ENCODE results near the gene TCF19. TPM values are rescaled to one million over a fixed set of nuclear protein-coding genes. Genes with fewer than 3 reads are reported as not detected.

Gene TCF19
- total RNA-seq, 1 experiment from 2014 or later: 26.0 TPM

DNA sequence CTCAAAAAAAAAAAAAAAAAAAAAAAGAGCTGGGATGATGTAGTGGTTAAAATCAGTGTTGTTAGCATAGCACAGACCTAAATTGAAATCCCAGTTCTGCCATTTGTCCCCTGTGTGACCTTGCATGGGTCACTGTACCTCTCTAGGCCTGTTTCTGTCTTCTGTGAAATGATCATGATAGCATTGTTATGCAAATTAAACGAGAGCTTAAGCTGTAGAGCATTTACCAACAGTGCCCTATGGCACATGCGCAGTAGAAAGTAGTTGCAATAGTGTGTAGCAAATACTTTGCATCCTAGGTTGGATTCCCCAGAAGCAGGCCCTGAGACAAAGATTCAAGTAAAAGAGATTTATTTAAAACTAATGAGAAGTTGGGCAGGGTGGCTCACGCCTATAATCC, 26.8 kb upstream of the TCF19 start:
- Histone ChIP-seq H3K4me3 (no peak overlapping the region), H3K36me3 (ENCODE audit: low read depth) (no peaks in the 10 kb centered on the region), H3K9me3 (ENCODE audit: insufficient read depth, low read depth) (no peaks in the 10 kb centered on the region), H3K27ac (no peak overlapping the region), H2AFZ (no peak overlapping the region), H3K4me1 (replicated peaks; ENCODE audit: insufficient read depth) (no peaks in the 10 kb centered on the region), H3K9me2 (ENCODE audit: insufficient read depth) (no peaks in the 10 kb centered on the region), H3K27me3 (ENCODE audit: insufficient read depth, low read depth) (no peaks in the 10 kb centered on the region), H3K4me2 (no peak overlapping the region), H3F3A (ENCODE audit: insufficient read depth, low read depth) (no peaks in the 10 kb centered on the region), H3K79me2 (ENCODE audit: low read depth) (no peaks in the 10 kb centered on the region), H4K20me1 (ENCODE audit: insufficient read depth) (no peaks in the 10 kb centered on the region)
- intact Hi-C loops (cut with micrococcal nuclease; ENCODE audit: unreplicated experiment): no loop called here
- CTCF ChIA-PET: interaction anchor here (0.7 to 1.4 kb wide), 4 partner anchors 14 to 663 kb away, joined by 3 to 8 read pairs (median 6); no protein-coding TSS in a partner anchor
- POLR2A ChIA-PET (ENCODE audit: unreplicated experiment): no interaction called here
- TF ChIP-seq, protein P1, sequence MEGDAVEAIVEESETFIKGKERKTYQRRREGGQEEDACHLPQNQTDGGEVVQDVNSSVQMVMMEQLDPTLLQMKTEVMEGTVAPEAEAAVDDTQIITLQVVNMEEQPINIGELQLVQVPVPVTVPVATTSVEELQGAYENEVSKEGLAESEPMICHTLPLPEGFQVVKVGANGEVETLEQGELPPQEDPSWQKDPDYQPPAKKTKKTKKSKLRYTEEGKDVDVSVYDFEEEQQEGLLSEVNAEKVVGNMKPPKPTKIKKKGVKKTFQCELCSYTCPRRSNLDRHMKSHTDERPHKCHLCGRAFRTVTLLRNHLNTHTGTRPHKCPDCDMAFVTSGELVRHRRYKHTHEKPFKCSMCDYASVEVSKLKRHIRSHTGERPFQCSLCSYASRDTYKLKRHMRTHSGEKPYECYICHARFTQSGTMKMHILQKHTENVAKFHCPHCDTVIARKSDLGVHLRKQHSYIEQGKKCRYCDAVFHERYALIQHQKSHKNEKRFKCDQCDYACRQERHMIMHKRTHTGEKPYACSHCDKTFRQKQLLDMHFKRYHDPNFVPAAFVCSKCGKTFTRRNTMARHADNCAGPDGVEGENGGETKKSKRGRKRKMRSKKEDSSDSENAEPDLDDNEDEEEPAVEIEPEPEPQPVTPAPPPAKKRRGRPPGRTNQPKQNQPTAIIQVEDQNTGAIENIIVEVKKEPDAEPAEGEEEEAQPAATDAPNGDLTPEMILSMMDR (conservative IDR thresholded peaks at IDR 0.05): no peak
- no TSS peak for BruUV-seq (replicated peaks)
- DNase-seq: no peak

DNA sequence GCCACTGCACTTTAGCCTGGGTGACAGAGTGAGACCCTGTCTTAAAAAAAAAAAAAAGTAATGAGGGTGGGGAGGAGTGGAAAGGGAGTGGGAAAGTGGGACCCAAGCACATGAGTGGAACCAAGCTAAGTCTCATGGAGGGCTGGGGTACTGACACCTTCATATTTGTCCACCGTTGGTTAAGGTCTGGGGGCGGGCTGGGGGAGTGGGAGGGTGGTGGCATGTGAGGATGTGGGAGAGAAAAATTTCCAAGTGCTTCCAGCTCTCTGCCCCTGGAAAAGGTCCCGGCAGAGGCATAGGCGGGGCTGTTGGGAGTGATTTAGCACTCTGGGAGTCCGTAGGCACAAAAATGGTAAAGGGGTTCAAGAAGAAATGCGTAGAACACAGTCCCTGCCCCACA, 25.6 kb upstream of the TCF19 start:
- no peaks in the 10 kb centered on the region for H3K9me3 ChIP-seq (ENCODE audit: insufficient read depth, low read depth)
- DNase-seq: no peak
- no peaks in the 10 kb centered on the region for H3K9me2 ChIP-seq (ENCODE audit: insufficient read depth)
- intact Hi-C loops (cut with micrococcal nuclease; ENCODE audit: unreplicated experiment): no loop called here
- no peaks in the 10 kb centered on the region for H3K36me3 ChIP-seq (ENCODE audit: low read depth)
- no TSS peak for BruUV-seq (replicated peaks)
- H3K4me3 ChIP-seq: no peak overlapping the region
- no peak overlapping the region for H2AFZ ChIP-seq
- no peak overlapping the region for H3K27ac ChIP-seq
- no peaks in the 10 kb centered on the region for H3F3A ChIP-seq (ENCODE audit: insufficient read depth, low read depth)
- POLR2A ChIA-PET (ENCODE audit: unreplicated experiment): no interaction called here
- CTCF ChIA-PET: no interaction called here
- H4K20me1 ChIP-seq (ENCODE audit: insufficient read depth): no peaks in the 10 kb centered on the region
- no peak for TF ChIP-seq EZH2 (IDR thresholded peaks at IDR 0.05; ENCODE audit: low read depth)
- TF ChIP-seq, protein P1 (conservative IDR thresholded peaks at IDR 0.05): no peak
- no peak overlapping the region for H3K4me2 ChIP-seq
- no peaks in the 10 kb centered on the region for H3K4me1 ChIP-seq (replicated peaks; ENCODE audit: insufficient read depth)
- no peaks in the 10 kb centered on the region for H3K27me3 ChIP-seq (ENCODE audit: insufficient read depth, low read depth)
- no peaks in the 10 kb centered on the region for H3K79me2 ChIP-seq (ENCODE audit: low read depth)

DNA sequence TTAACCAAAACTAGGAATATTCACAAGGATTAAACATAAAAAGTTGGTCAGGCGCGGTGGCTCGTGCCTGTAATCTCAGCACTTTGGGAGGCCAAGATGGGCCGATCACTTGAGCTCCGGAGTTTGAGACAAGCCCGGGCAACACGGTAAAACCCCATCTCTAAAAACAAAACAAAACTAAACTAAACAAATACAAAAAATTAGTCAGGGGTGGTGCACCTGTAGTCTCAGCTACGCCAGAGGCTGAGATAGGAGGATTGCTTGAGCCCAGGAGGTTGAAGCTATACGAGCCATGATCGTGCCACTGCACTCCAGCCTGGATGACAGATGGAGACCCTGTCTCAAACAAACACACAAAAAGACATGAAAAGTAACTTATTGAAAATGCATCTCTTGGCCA, 22.7 kb upstream of the TCF19 start:
- Histone ChIP-seq H3K27me3 (ENCODE audit: insufficient read depth, low read depth) (no peaks in the 10 kb centered on the region), H3K4me1 (replicated peaks; ENCODE audit: insufficient read depth) (no peaks in the 10 kb centered on the region), H3K4me2 (no peak overlapping the region), H3F3A (ENCODE audit: insufficient read depth, low read depth) (no peaks in the 10 kb centered on the region), H3K9me3 (ENCODE audit: insufficient read depth, low read depth) (no peaks in the 10 kb centered on the region), H3K36me3 (ENCODE audit: low read depth) (no peaks in the 10 kb centered on the region), H4K20me1 (ENCODE audit: insufficient read depth) (no peaks in the 10 kb centered on the region), H2AFZ (no peak overlapping the region), H3K9me2 (ENCODE audit: insufficient read depth) (no peaks in the 10 kb centered on the region), H3K27ac (no peak overlapping the region), H3K79me2 (ENCODE audit: low read depth) (no peaks in the 10 kb centered on the region), H3K4me3 (no peak overlapping the region)
- no TSS peak for BruUV-seq (replicated peaks)
- ChIA-PET POLR2A (ENCODE audit: unreplicated experiment) (no interaction called here), CTCF (no interaction called here)
- no peak for TF ChIP-seq EZH2 (IDR thresholded peaks at IDR 0.05; ENCODE audit: low read depth)
- TF ChIP-seq, protein P1 (conservative IDR thresholded peaks at IDR 0.05): no peak
- no peak for DNase-seq
- intact Hi-C loops (cut with micrococcal nuclease; ENCODE audit: unreplicated experiment): loop anchor here (5.0 kb wide), 1 partner anchor 232 kb away; no protein-coding TSS in a partner anchor

All from PC-9 (cell line).